ENCODE measurements around the gene TPP1.
A peak's percentile ranks its signal among the peaks of the same experiment; 100 is the strongest.

Gene TPP1

DNA sequence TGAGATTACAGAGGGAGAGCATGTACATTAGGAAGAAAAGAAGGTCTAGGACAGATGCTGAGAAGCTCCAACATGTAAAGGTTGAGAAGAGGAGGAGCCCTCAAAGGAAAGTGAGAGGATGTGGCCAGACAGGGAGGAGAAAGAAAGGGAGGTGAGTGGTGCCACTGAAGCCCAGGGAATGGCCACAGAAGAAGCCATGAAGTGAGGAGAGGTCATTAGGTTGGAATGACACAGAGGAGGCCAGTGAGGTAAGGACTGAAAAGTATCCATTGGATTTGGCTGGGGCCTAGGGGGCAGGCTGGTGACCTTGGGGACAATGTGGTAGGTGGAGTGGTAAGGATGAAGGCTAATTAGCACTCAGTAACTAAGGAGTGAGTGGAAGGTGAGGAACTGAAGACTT is 39.4 kb upstream of the TPP1 start:
- TF ChIP-seq, protein P1, sequence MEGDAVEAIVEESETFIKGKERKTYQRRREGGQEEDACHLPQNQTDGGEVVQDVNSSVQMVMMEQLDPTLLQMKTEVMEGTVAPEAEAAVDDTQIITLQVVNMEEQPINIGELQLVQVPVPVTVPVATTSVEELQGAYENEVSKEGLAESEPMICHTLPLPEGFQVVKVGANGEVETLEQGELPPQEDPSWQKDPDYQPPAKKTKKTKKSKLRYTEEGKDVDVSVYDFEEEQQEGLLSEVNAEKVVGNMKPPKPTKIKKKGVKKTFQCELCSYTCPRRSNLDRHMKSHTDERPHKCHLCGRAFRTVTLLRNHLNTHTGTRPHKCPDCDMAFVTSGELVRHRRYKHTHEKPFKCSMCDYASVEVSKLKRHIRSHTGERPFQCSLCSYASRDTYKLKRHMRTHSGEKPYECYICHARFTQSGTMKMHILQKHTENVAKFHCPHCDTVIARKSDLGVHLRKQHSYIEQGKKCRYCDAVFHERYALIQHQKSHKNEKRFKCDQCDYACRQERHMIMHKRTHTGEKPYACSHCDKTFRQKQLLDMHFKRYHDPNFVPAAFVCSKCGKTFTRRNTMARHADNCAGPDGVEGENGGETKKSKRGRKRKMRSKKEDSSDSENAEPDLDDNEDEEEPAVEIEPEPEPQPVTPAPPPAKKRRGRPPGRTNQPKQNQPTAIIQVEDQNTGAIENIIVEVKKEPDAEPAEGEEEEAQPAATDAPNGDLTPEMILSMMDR (IDR thresholded peaks at IDR 0.05; ENCODE audit: low read length, missing control alignments), result no peak
- no peak overlapping the region for H3K4me3 ChIP-seq (replicated peaks; ENCODE audit: low read depth, low read length)
- no peak for DNase-seq (ENCODE audit: low read depth)

DNA sequence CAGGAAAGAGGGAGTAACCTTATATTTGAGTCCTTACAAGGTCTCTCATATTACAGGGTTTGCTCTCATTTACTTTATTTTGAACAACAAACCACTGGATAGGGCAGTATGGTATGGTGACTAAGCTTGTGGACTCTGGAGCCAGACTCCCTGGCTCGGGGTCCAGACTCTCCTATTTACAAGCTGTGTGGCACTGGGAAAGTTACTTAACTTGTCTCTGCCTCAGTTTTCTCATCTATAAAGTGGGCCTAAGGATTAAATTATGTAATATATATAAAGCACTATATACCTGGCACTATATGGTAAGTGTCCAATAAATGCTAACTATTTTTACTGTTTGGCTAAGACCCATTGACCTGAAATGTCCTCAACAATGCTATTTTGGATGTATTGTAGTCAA is 38.1 kb upstream of the TPP1 start:
- TF ChIP-seq, protein P1 (IDR thresholded peaks at IDR 0.05; ENCODE audit: low read length, missing control alignments), result no peak
- no peak overlapping the region for H3K4me3 ChIP-seq (replicated peaks; ENCODE audit: low read depth, low read length)
- DNase-seq (ENCODE audit: low read depth), result no peak

DNA sequence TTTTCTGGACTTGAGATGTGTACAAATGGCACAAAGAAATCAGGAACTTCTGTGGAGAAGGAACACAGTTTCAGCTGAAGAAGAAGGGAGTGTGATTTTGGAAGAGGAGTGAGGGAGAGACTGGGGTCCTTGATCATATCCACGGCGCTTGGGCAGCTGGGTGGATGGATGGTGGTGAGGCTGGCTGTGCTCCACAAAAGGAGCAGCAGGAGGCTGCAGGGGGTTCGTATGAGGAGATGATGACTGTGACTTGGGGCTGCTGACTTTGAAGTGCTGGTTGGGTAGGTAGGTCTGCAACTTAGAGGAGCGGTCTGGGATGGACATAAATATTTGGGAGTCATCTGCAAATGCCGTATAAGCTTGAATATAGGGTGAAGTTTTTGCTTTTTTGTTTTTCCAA is 37.7 kb upstream of the TPP1 start:
- no peak for DNase-seq (ENCODE audit: low read depth)
- H3K4me3 ChIP-seq (replicated peaks; ENCODE audit: low read depth, low read length), result no peak overlapping the region
- TF ChIP-seq, protein P1 (IDR thresholded peaks at IDR 0.05; ENCODE audit: low read length, missing control alignments), result no peak

DNA sequence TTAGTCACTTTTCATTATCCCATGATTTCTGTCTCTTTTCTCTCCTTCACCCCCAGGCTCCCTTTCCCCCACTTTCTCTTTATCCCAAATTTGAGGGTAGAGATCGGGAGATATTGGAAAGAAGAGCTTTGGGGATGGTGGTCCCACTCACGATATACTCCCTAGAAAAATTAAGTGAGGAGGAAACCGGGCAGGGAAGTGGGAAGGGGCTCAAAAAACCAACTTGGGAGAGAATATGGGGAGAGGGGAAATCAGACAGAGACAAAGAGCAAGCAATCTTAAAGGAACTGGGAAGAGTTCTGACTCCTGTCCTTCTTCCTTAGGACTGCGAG is 37.3 kb upstream of the TPP1 start:
- TF ChIP-seq, protein P1 (IDR thresholded peaks at IDR 0.05; ENCODE audit: low read length, missing control alignments), result no peak
- no peak for DNase-seq (ENCODE audit: low read depth)
- no peak overlapping the region for H3K4me3 ChIP-seq (replicated peaks; ENCODE audit: low read depth, low read length)

DNA sequence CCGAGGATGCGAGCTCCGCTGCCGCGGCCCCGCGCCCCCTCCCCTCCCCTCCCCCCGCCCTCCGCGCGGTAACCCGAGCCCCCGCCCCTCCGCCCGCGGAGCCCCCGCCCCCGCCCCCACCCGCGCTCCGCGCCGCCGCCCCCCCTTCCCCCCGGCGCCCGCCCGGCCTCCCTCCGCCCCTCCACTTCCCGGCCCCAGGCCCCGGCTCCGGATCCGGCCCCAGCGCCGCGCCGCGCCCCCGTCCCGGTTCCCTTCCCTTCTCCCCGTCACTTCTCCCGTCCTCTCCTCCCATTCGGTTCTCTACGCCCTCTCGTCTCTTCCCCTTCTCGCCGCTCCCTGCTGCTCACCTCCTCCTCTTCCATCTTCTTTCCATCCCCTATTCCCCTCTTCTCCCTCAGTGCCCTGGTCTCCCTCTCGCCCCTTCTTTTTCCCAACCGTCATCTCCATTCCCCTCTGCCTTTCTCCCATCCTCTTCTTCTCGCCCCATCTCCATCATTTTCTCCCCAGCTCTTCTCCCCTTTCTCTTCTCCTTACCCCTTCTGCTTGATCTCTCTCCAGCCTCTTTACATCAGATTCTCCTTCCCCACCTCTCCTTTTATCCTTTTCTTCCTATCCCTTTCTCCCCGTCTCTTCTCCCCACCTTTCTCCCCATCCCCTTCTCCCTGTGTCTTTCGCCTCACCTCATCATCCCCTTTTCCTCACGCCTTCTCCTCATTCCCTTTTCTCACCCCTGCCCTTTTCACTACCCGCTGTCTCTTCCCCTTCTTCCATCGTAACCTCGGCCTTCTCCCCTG is 36.8 kb upstream of the TPP1 start, which contains the start of gene DCHS1:
Gene DCHS1 (minus strand): TSS at position 20 of the 794 bp plus-strand sequence. CDS start 14,196 bp downstream, outside the sequence.
- H3K4me3 ChIP-seq (replicated peaks; ENCODE audit: low read depth, low read length), result peak within 1 kb of the TSS; percentile 34
- DNase-seq (ENCODE audit: low read depth), result no peak
- TF ChIP-seq, protein P1 (IDR thresholded peaks at IDR 0.05; ENCODE audit: low read length, missing control alignments), result no peak

DNA sequence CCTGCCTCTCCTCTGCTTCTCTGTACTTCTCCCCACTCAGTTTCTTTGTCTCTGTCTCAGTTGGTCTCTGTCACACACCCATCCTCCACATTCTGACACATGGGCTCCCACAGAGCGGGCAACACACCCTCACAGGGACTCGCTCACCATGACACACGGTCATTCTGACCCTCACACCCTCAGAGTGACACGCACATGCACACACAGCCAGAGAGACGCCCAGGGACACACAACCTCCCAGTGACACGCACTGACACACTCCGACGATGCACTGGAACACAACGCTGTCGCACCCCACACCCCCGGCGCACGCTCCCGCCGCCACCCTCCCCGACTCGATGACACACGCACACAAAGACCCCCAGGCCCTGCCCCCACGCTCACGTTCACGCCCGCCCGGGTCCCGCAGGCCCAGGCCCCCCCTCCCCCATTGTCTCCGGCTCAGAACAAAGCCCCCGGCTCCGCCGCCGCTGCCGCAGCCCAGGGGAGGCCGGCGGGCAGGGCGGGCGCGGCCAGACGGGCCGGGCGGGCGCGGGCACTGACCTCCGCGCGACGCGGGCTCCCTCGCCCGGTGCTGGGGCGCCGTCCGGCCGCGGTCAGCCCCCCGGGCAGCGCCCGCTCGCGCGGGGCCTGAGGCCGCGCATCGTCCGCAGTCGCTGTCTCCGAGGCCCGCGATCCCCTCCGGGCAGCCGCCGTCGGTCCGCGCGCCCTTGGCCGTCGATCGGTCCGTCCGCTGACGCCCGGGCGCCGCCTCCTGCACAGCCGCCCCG is 36.0 kb upstream of the TPP1 start:
- TF ChIP-seq, protein P1 (IDR thresholded peaks at IDR 0.05; ENCODE audit: low read length, missing control alignments), result no peak
- peak overlapping the region; percentile 4 for H3K4me3 ChIP-seq (replicated peaks; ENCODE audit: low read depth, low read length)
- no peak for DNase-seq (ENCODE audit: low read depth)

Measured in fibroblast of pulmonary artery (primary cell).